ENCODE results near the gene PPP2R3A. TPM values are rescaled to one million over a fixed set of nuclear protein-coding genes. Genes with fewer than 3 reads are reported as not detected.

The PPP2R3A gene
- total and polyA plus RNA-seq, 2 donors (not counting 1 experiment from before 2014, with no cell fraction given): 17.5 to 18.3 TPM

DNA sequence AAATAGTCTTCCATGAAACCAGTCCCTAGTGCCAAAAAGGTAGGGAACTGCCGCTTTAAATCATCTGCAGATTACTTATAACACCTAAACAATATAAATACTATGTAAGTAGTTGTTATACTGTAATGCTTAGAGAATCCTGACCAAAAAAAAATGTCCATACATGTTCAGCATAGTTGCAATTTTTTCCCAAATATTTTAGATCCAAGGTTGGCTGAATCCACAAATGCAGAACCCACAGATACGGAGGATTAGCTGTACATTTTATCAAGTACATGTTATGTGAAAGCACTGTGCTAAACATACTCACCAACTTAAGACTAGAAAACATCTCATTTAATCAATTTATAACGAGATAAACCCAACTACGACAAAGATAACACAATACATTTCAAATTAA lies 221.3 kb downstream of the PPP2R3A start:
- DNase-seq (ENCODE audit: low read depth in 2 of 2): peak in 1 of 2 donors; percentile 55
- Histone ChIP-seq H3K4me3 (replicated peaks in 1 of 4; ENCODE audit: control extremely low read depth in 1 of 4, insufficient read depth in 1 of 4, low read depth in 3 of 4, low read length in 4 of 4) (no peak overlapping the region), H2AFZ (ENCODE audit: low read length) (no peak overlapping the region), H3K79me2 (ENCODE audit: control insufficient read depth, insufficient read depth, low read length) (peaks cover 100% of the 10 kb centered on the region), H3K4me1 (ENCODE audit: control insufficient read depth, extremely low read depth, insufficient read depth, low read length) (peaks cover 10% of the 10 kb centered on the region), H3K36me3 (ENCODE audit: control insufficient read depth, insufficient read depth, low read length) (no peaks in the 10 kb centered on the region), H3K9ac (ENCODE audit: insufficient read depth, low read length) (no peak overlapping the region), H3K4me2 (ENCODE audit: extremely low read depth, insufficient read depth, low read length) (peak overlapping the region; percentile 25), H3K27me3 (ENCODE audit: control insufficient read depth, insufficient read depth, low read length) (no peaks in the 10 kb centered on the region), H3K27ac (ENCODE audit: insufficient read depth, low read length) (no peak overlapping the region), H3K9me3 (ENCODE audit: control insufficient read depth, insufficient read depth, low read depth, low read length) (no peaks in the 10 kb centered on the region), H4K20me1 (ENCODE audit: control insufficient read depth, extremely low read depth, insufficient read depth, low read length) (peaks cover 9% of the 10 kb centered on the region)
- TF ChIP-seq CTCF (conservative IDR thresholded peaks at IDR 0.05 in 1 of 2, IDR thresholded peaks at IDR 0.05 in 1 of 2; ENCODE audit: low read depth in 1 of 2, low read length in 2 of 2) (no peak), EZH2 (IDR thresholded peaks at IDR 0.05; ENCODE audit: low read length, missing control alignments) (no peak)

GRCh38 chr3:136187868-136188267 lies 222.3 kb downstream of the PPP2R3A start:
- no peak overlapping the region for H3K27ac ChIP-seq (ENCODE audit: insufficient read depth, low read length)
- H3K27me3 ChIP-seq (ENCODE audit: control insufficient read depth, insufficient read depth, low read length): no peaks in the 10 kb centered on the region
- H3K4me2 ChIP-seq (ENCODE audit: extremely low read depth, insufficient read depth, low read length): no peak overlapping the region
- H4K20me1 ChIP-seq (ENCODE audit: control insufficient read depth, extremely low read depth, insufficient read depth, low read length): peaks cover 14% of the 10 kb centered on the region
- no peaks in the 10 kb centered on the region for H3K9me3 ChIP-seq (ENCODE audit: control insufficient read depth, insufficient read depth, low read depth, low read length)
- H3K4me3 ChIP-seq (replicated peaks in 1 of 4; ENCODE audit: control extremely low read depth in 1 of 4, insufficient read depth in 1 of 4, low read depth in 3 of 4, low read length in 4 of 4): no peak overlapping the region
- no peak overlapping the region for H2AFZ ChIP-seq (ENCODE audit: low read length)
- peaks cover 10% of the 10 kb centered on the region for H3K4me1 ChIP-seq (ENCODE audit: control insufficient read depth, extremely low read depth, insufficient read depth, low read length)
- H3K36me3 ChIP-seq (ENCODE audit: control insufficient read depth, insufficient read depth, low read length): no peaks in the 10 kb centered on the region
- TF ChIP-seq EZH2 (IDR thresholded peaks at IDR 0.05; ENCODE audit: low read length, missing control alignments) (no peak), CTCF (conservative IDR thresholded peaks at IDR 0.05 in 1 of 2, IDR thresholded peaks at IDR 0.05 in 1 of 2; ENCODE audit: low read depth in 1 of 2, low read length in 2 of 2) (no peak)
- H3K9ac ChIP-seq (ENCODE audit: insufficient read depth, low read length): no peak overlapping the region
- peaks cover 100% of the 10 kb centered on the region for H3K79me2 ChIP-seq (ENCODE audit: control insufficient read depth, insufficient read depth, low read length)
- DNase-seq (ENCODE audit: low read depth in 2 of 2): no peak

DNA sequence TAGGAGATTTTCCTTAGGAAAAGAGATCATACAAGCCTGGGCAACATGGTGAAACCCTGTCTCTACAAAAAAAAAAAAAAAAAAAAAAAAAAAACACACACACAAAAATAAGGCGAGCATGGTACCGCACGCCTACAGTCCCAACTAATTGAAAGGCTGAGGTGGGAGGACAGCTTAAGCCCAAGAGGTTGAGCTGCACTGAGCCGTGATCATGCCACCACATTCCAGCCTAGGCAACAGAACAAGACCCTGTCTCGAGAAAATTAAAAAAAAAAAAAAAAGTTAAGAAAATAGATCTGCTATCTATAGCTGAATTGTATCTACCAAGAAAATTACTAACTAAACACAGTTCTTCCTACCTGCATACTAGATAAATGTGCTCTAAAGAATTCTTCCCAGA lies 223.5 kb downstream of the PPP2R3A start:
- Histone ChIP-seq H3K9me3 (ENCODE audit: control insufficient read depth, insufficient read depth, low read depth, low read length) (no peaks in the 10 kb centered on the region), H3K4me1 (ENCODE audit: control insufficient read depth, extremely low read depth, insufficient read depth, low read length) (peaks cover 10% of the 10 kb centered on the region), H3K9ac (ENCODE audit: insufficient read depth, low read length) (no peak overlapping the region), H3K27me3 (ENCODE audit: control insufficient read depth, insufficient read depth, low read length) (no peaks in the 10 kb centered on the region), H3K27ac (ENCODE audit: insufficient read depth, low read length) (no peak overlapping the region), H3K4me2 (ENCODE audit: extremely low read depth, insufficient read depth, low read length) (no peak overlapping the region), H4K20me1 (ENCODE audit: control insufficient read depth, extremely low read depth, insufficient read depth, low read length) (peaks cover 20% of the 10 kb centered on the region), H3K79me2 (ENCODE audit: control insufficient read depth, insufficient read depth, low read length) (peaks cover 100% of the 10 kb centered on the region), H3K4me3 (replicated peaks in 1 of 4; ENCODE audit: control extremely low read depth in 1 of 4, insufficient read depth in 1 of 4, low read depth in 3 of 4, low read length in 4 of 4) (no peak overlapping the region), H3K36me3 (ENCODE audit: control insufficient read depth, insufficient read depth, low read length) (no peaks in the 10 kb centered on the region), H2AFZ (ENCODE audit: low read length) (no peak overlapping the region)
- no peak for TF ChIP-seq EZH2 (IDR thresholded peaks at IDR 0.05; ENCODE audit: low read length, missing control alignments)
- no peak for TF ChIP-seq CTCF (conservative IDR thresholded peaks at IDR 0.05 in 1 of 2, IDR thresholded peaks at IDR 0.05 in 1 of 2; ENCODE audit: low read depth in 1 of 2, low read length in 2 of 2)
- no peak for DNase-seq (ENCODE audit: low read depth in 2 of 2)

All from fibroblast of lung (primary cell).